GM19324 (cell line): ENCODE data around the gene CALHM4.

Experiments used
- ATAC-seq: cut with Tn5 transposase; IDR thresholded peaks from one replicate; pipeline ENCODE4 v1.9.1; 2021; ENCODE audit warnings: mild to moderate bottlenecking, moderate library complexity; ENCODE audit not compliant: unreplicated experiment, low FRiP score

CALHM4 gene

GRCh38 chr6:116535109-116535508 lies 18.4 kb upstream of the CALHM4 start:
- ATAC-seq: no peak

- no peak for ATAC-seq
Measured at GRCh38 chr6:116536216-116536621, 17.3 kb upstream of the CALHM4 start.

GRCh38 chr6:116542426-116542825 lies 11.1 kb upstream of the CALHM4 start:
- no peak for ATAC-seq

GRCh38 chr6:116543149-116543548 lies 10.4 kb upstream of the CALHM4 start:
- no peak for ATAC-seq

- ATAC-seq: no peak
Measured at GRCh38 chr6:116545651-116546050, 7.9 kb upstream of the CALHM4 start, which contains the start of gene TRAPPC3L. Gene TRAPPC3L (minus strand): TSS chr6:116545684. CDS start chr6:116545514, 170 bp downstream.

- no peak for ATAC-seq
Measured at GRCh38 chr6:116547358-116547757, 6.2 kb upstream of the CALHM4 start.

GRCh38 chr6:116550796-116551195 lies 2.8 kb upstream of the CALHM4 start:
- no peak for ATAC-seq

GRCh38 chr6:116556065-116556464 lies 2.5 kb downstream of the CALHM4 start:
- ATAC-seq: no peak

- ATAC-seq: no peak
Measured at GRCh38 chr6:116556814-116557415, 3.4 kb downstream of the CALHM4 start.

GRCh38 chr6:116557893-116558292 lies 4.3 kb downstream of the CALHM4 start:
- no peak for ATAC-seq

GRCh38 chr6:116560130-116560529 lies 6.6 kb downstream of the CALHM4 start:
- ATAC-seq: no peak

- no peak for ATAC-seq
Measured at GRCh38 chr6:116561377-116562018, 7.9 kb downstream of the CALHM4 start.

- no peak for ATAC-seq
Measured at GRCh38 chr6:116562019-116562403, 8.5 kb downstream of the CALHM4 start.

GRCh38 chr6:116562614-116563013 lies 9.1 kb downstream of the CALHM4 start:
- no peak for ATAC-seq

GRCh38 chr6:116563830-116564229 lies 10.3 kb downstream of the CALHM4 start:
- no peak for ATAC-seq

GRCh38 chr6:116564311-116564710 lies 10.8 kb downstream of the CALHM4 start:
- ATAC-seq: no peak

GRCh38 chr6:116564921-116565872 lies 11.6 kb downstream of the CALHM4 start:
- ATAC-seq: no peak

- ATAC-seq: no peak
Measured at GRCh38 chr6:116568111-116568510, 14.6 kb downstream of the CALHM4 start.

- no peak for ATAC-seq
Measured at GRCh38 chr6:116568821-116569755, 15.5 kb downstream of the CALHM4 start.
